GM23338 (cell line): ENCODE data around the gene CYFIP1. TPM values are rescaled to one million over a fixed set of nuclear protein-coding genes. Genes with fewer than 3 reads are reported as not detected.

ENCODE experiments used
- ATAC-seq: fragments of 200-7000 bp; cut with Tn5 transposase; 3 replicates; pipeline ENCODE4 v1.9.1; 2020
- DNase-seq: peaks from one replicate; pipeline ENCODE4 v3.0.0-alpha.2; 2015; ENCODE audit warnings: low spot score
- H2AFZ ChIP-seq: fragments of 200-600 bp; sonication (generic); 2 replicates; pipeline ENCODE4 v1.8.0; 2016; ENCODE audit warnings: antibody characterized with exemption, mild to moderate bottlenecking, moderate library complexity
- H3F3A ChIP-seq: fragments of 200-600 bp; sonication (generic); replicated peaks from 2 replicates; pipeline ENCODE4 v1.8.0; 2017; ENCODE audit warnings: antibody characterized with exemption, mixed run types, low read depth
- H3K27ac ChIP-seq: fragments of 200-600 bp; sonication (generic); 2 replicates; pipeline ENCODE4 v1.6.1; 2016; ENCODE audit warnings: low read depth
- H3K27me3 ChIP-seq: fragments of 200-600 bp; sonication (generic); 2 replicates; pipeline ENCODE4 v1.8.0; 2016; ENCODE audit warnings: mild to moderate bottlenecking, mixed run types, moderate library complexity; ENCODE audit not compliant: insufficient read depth
- H3K36me3 ChIP-seq: fragments of 200-600 bp; sonication (generic); 2 replicates; pipeline ENCODE4 v1.8.0; 2016; ENCODE audit warnings: mild to moderate bottlenecking; ENCODE audit not compliant: insufficient read depth
- H3K4me1 ChIP-seq: fragments of 200-600 bp; sonication (generic); 2 replicates; pipeline ENCODE4 v1.8.0; 2016; ENCODE audit warnings: mild to moderate bottlenecking, moderate library complexity; ENCODE audit not compliant: insufficient read depth
- H3K4me2 ChIP-seq: fragments of 200-600 bp; sonication (generic); 2 replicates; pipeline ENCODE4 v1.7.1; 2017; ENCODE audit warnings: mixed run types
- H3K4me3 ChIP-seq: fragments of 200-600 bp; sonication (generic); 2 replicates; pipeline ENCODE4 v1.6.1; 2016; ENCODE audit warnings: mixed run types
- H3K79me2 ChIP-seq: fragments of 200-600 bp; sonication (generic); replicated peaks from 2 replicates; pipeline ENCODE4 v1.8.0; 2017; ENCODE audit warnings: mild to moderate bottlenecking; ENCODE audit not compliant: insufficient read depth
- H3K9me2 ChIP-seq: fragments of 200-600 bp; sonication (generic); 2 replicates; pipeline ENCODE4 v1.8.0; 2017; ENCODE audit not compliant: insufficient read depth
- H4K20me1 ChIP-seq: fragments of 200-600 bp; sonication (generic); replicated peaks from 2 replicates; pipeline ENCODE4 v1.8.0; 2017; ENCODE audit warnings: mild to moderate bottlenecking; ENCODE audit not compliant: insufficient read depth
- H3K27ac Mint-ChIP-seq: 2 replicates; pipeline ENCODE4 v1.8.0; 2020; ENCODE audit warnings: inconsistent platforms, mild to moderate bottlenecking, moderate library complexity, mixed read lengths
- H3K27me3 Mint-ChIP-seq: 3 replicates; pipeline ENCODE4 v1.8.0; 2022; ENCODE audit warnings: low read depth, mild to moderate bottlenecking, moderate library complexity, mixed read lengths, inconsistent platforms; ENCODE audit not compliant: insufficient read depth, poor library complexity
- H3K36me3 Mint-ChIP-seq: 3 replicates; pipeline ENCODE4 v1.8.0; 2021; ENCODE audit warnings: low read depth, mild to moderate bottlenecking, inconsistent platforms, moderate library complexity, mixed read lengths
- H3K4me1 Mint-ChIP-seq: 3 replicates; pipeline ENCODE4 v1.8.0; 2020; ENCODE audit warnings: mild to moderate bottlenecking, inconsistent platforms, mixed read lengths
- H3K4me3 Mint-ChIP-seq: 3 replicates; pipeline ENCODE4 v1.8.0; 2021; ENCODE audit warnings: moderate library complexity, mild to moderate bottlenecking, inconsistent platforms, mixed read lengths
- H3K9me3 Mint-ChIP-seq: 3 replicates; pipeline ENCODE4 v1.8.0; 2020; ENCODE audit warnings: moderate library complexity, mild to moderate bottlenecking, inconsistent platforms, mixed read lengths
- CREB1 ChIP-seq: fragments of 250-450 bp; sonication (Bioruptor Pico); IDR thresholded peaks from 2 replicates; pipeline ENCODE4 v1.5.0; 2020; ENCODE audit warnings: low read depth, mild to moderate bottlenecking, moderate library complexity
- ETS1 ChIP-seq: IDR thresholded peaks from 2 replicates; pipeline ENCODE4 v1.6.1; 2016; ENCODE audit warnings: antibody characterized with exemption
- EZH2phosphoT487 ChIP-seq: fragments of 200-600 bp; sonication (generic); IDR thresholded peaks from one replicate; pipeline ENCODE4 v1.8.1; 2018; ENCODE audit warnings: antibody characterized with exemption; ENCODE audit not compliant: unreplicated experiment
- JUNB ChIP-seq: IDR thresholded peaks from one replicate; pipeline ENCODE4 v1.6.1; 2016; ENCODE audit warnings: antibody characterized with exemption; ENCODE audit not compliant: unreplicated experiment
- NANOG ChIP-seq: IDR thresholded peaks from 2 replicates; pipeline ENCODE4 v1.6.1; 2016; ENCODE audit warnings: antibody characterized with exemption, borderline replicate concordance
- POLR2AphosphoS5 ChIP-seq: IDR thresholded peaks from 2 replicates; pipeline ENCODE4 v1.6.1; 2016; ENCODE audit warnings: antibody characterized with exemption, low read depth
- REST ChIP-seq: IDR thresholded peaks from one replicate; pipeline ENCODE4 v1.6.1; 2018; ENCODE audit warnings: antibody characterized with exemption; ENCODE audit not compliant: unreplicated experiment
- STAT1 ChIP-seq: IDR thresholded peaks from one replicate; pipeline ENCODE4 v1.6.1; 2016; ENCODE audit warnings: antibody characterized with exemption; ENCODE audit not compliant: unreplicated experiment
- ZNF331 ChIP-seq: fragments of 250-450 bp; sonication (Bioruptor Pico); IDR thresholded peaks from 2 replicates; pipeline ENCODE4 v1.5.0; 2020; ENCODE audit warnings: low read depth, mild to moderate bottlenecking, moderate library complexity
- polyA plus RNA-seq: library from polyadenylated mRNA; unstranded; fragments of >200 nt; fragmentation: Nextera tagmentation; extraction: Ambion mirVana; gene quantifications from 2 replicates; pipeline ENCODE4 v1.2.1, GENCODE V29; 2016
- total RNA-seq: library from RNA; depleted of rRNA; stranded (reverse); fragments of >200 nt; shearing (Covaris generic); gene quantifications from 2 replicates; pipeline ENCODE4 v1.2.3, GENCODE V29; 2014

CYFIP1 gene
- total and polyA plus RNA-seq, 2 experiments from 2014 or later = 20.0 to 73.9 TPM

- H4K20me1 ChIP-seq = peaks cover 22% of the 10 kb centered on the region
- Mint-ChIP-seq H3K36me3 (peaks cover 92% of the 10 kb centered on the region), H3K4me1 (peaks cover 9% of the 10 kb centered on the region), H3K27me3 (peaks cover 15% of the 10 kb centered on the region), H3K9me3 (no peaks in the 10 kb centered on the region; the same call in 2 of the 3 replicates), H3K4me3 (no peak overlapping the region), H3K27ac (no peak overlapping the region)
- peaks cover 44% of the 10 kb centered on the region for H3K36me3 ChIP-seq
- H3K4me3 ChIP-seq = no peak overlapping the region
- 0 out of 2 replicates have a peak, but pooled peaks cover 3% of the 10 kb centered on the region for H3F3A ChIP-seq
- H3K79me2 ChIP-seq = peaks cover 19% of the 10 kb centered on the region
- H3K4me1 ChIP-seq = no peaks in the 10 kb centered on the region
- no peaks in the 10 kb centered on the region for H3K9me2 ChIP-seq
- H3K27me3 ChIP-seq = no peaks in the 10 kb centered on the region
- DNase-seq (no peak), ATAC-seq (no peak)
- no peak overlapping the region for H3K27ac ChIP-seq
- no peak overlapping the region for H2AFZ ChIP-seq
- H3K4me2 ChIP-seq = no peak overlapping the region
- no peak for TF ChIP-seq POLR2AphosphoS5
- TF ChIP-seq NANOG = no peak
- no peak for TF ChIP-seq STAT1
- TF ChIP-seq ZNF331 = no peak
- TF ChIP-seq CREB1 (CRISPR knock-in tag) = no peak
- no peak for TF ChIP-seq JUNB
- TF ChIP-seq ETS1 = no peak
Measured at GRCh38 chr15:22868495-22868894, 111.7 kb downstream of the CYFIP1 start.

GRCh38 chr15:22867886-22868285 is 112.3 kb downstream of the CYFIP1 start:
- ATAC-seq (no peak), DNase-seq (no peak)
- no peak overlapping the region for H3K27ac Mint-ChIP-seq
- Histone ChIP-seq H3K4me2 (no peak overlapping the region), H3K27ac (no peak overlapping the region), H3K36me3 (peaks cover 44% of the 10 kb centered on the region), H3K4me3 (no peak overlapping the region), H3K9me2 (no peaks in the 10 kb centered on the region), H3K4me1 (no peaks in the 10 kb centered on the region), H3F3A (0 out of 2 replicates have a peak, but pooled peaks cover 3% of the 10 kb centered on the region), H3K79me2 (peaks cover 20% of the 10 kb centered on the region), H2AFZ (no peak overlapping the region), H4K20me1 (peaks cover 22% of the 10 kb centered on the region), H3K27me3 (no peaks in the 10 kb centered on the region)
- H3K27me3 Mint-ChIP-seq = peaks cover 13% of the 10 kb centered on the region
- TF ChIP-seq REST = no peak
- TF ChIP-seq CREB1 (CRISPR knock-in tag) = no peak
- TF ChIP-seq NANOG = no peak
- no peak for TF ChIP-seq STAT1
- no peak for TF ChIP-seq ZNF331
- no peak for TF ChIP-seq JUNB
- TF ChIP-seq POLR2AphosphoS5 = no peak
- TF ChIP-seq EZH2phosphoT487 = no peak
- H3K4me3 Mint-ChIP-seq = no peak overlapping the region
- H3K4me1 Mint-ChIP-seq = peaks cover 8% of the 10 kb centered on the region
- peaks cover 92% of the 10 kb centered on the region for H3K36me3 Mint-ChIP-seq
- H3K9me3 Mint-ChIP-seq = no peaks in the 10 kb centered on the region; the same call in 2 of the 3 replicates
